K562 (cell line): ENCODE data around the gene UNC5B. TPM values are rescaled to one million over a fixed set of nuclear protein-coding genes. Genes with fewer than 3 reads are reported as not detected.

Experiments
- ATAC-seq: fragments of 200-7000 bp; cut with Tn5 transposase; 3 replicates; pipeline ENCODE4 v1.9.1; 2020; ENCODE audit warnings: moderate library complexity
- BruUV-seq: library from RNA; stranded (reverse); fragments of 400-500 nt; replicated peaks from 2 replicates; lab custom pipeline; 2021; lab: Mats Ljungman, UMichigan
- CTCF ChIA-PET: fragments of 300-600 bp; formaldehyde crosslinking; extraction: SDS; loops from one replicate; lab custom pipeline; 2021; ENCODE audit warnings: low intra/inter-chr PET ratio; lab: Yijun Ruan, JAX
- POLR2A ChIA-PET: fragments of 300-600, 350-650 bp; sonication (Branson Sonifier 250); formaldehyde crosslinking; extraction: SDS; loops from one replicate; lab custom pipeline; 2021; ENCODE audit warnings: antibody characterized with exemption, inconsistent platforms; lab: Yijun Ruan, JAX
- DNase-seq, 4 experiments: peaks; one replicate each; pipeline versions ENCODE4 v3.0.0 to v3.0.0-alpha.2; 2011 to 2018; ENCODE audit warnings: low spot score in 3 of 4, mixed read lengths in 3 of 4; ENCODE audit errors: extremely low read depth in 1 of 4
- FAIRE-seq: peaks from 2 replicates; lab custom pipeline; 2011; peaks lifted over from hg19 to GRCh38; lab: Jason Lieb, UNC
- H2AFZ ChIP-seq: 2 replicates; pipeline ENCODE4 v1.6.0; 2011; ENCODE audit warnings: low read depth, low read length, control low read depth, inconsistent platforms
- H3K27ac ChIP-seq: fragments of 200-600 bp; 3 replicates; pipeline ENCODE4 v1.8.0; 2011; ENCODE audit warnings: low read depth, mild to moderate bottlenecking, control low read depth, inconsistent platforms, low read length, moderate library complexity, mixed read lengths; ENCODE audit errors: extremely low read depth
- H3K27me3 ChIP-seq, 2 experiments: fragments of 300-600 bp in 1 of 2; 2 replicates in 1 of 2; 3 replicates in 1 of 2; pipeline versions ENCODE4 v1.6.0 to v1.8.0; 2011; ENCODE audit warnings: inconsistent platforms in 2 of 2, low read length in 2 of 2, mild to moderate bottlenecking in 1 of 2, mixed read lengths in 1 of 2, moderate library complexity in 1 of 2; ENCODE audit not compliant: control insufficient read depth in 2 of 2, insufficient read depth in 2 of 2
- H3K36me3 ChIP-seq: fragments of 300-600 bp; 3 replicates; pipeline ENCODE4 v1.8.0; 2011; ENCODE audit warnings: mild to moderate bottlenecking, low read length, inconsistent platforms; ENCODE audit not compliant: control insufficient read depth, insufficient read depth
- H3K4me1 ChIP-seq, 2 experiments: fragments of 200-600 bp in 1 of 2; replicated peaks in 1 of 2; 2 replicates in 1 of 2; 3 replicates in 1 of 2; pipeline versions ENCODE4 v1.5.1 to v1.8.0; 2011; ENCODE audit warnings: inconsistent platforms in 2 of 2, low read length in 2 of 2, mild to moderate bottlenecking in 1 of 2, mixed read lengths in 1 of 2, moderate library complexity in 1 of 2; ENCODE audit not compliant: control insufficient read depth in 2 of 2, insufficient read depth in 2 of 2
- H3K4me2 ChIP-seq: 2 replicates; pipeline ENCODE4 v1.6.1; 2011; ENCODE audit warnings: low read length, control low read depth, inconsistent platforms, mixed read lengths; ENCODE audit not compliant: insufficient read depth
- H3K4me3 ChIP-seq: fragments of 200-600 bp; sonication (generic), shearing (Covaris generic); 2 replicates; pipeline ENCODE4 v1.5.1; 2016; ENCODE audit warnings: control low read depth, inconsistent platforms
- H3K79me2 ChIP-seq: fragments of 200-600 bp; 3 replicates; pipeline ENCODE4 v1.8.0; 2011; ENCODE audit warnings: low read length, inconsistent platforms; ENCODE audit not compliant: control insufficient read depth, insufficient read depth
- H3K9ac ChIP-seq, 2 experiments: 2 replicates each; pipeline versions ENCODE4 v1.6.0 to v1.6.1; 2011; ENCODE audit warnings: low read depth in 2 of 2, low read length in 2 of 2, control low read depth in 1 of 2, inconsistent platforms in 1 of 2, mild to moderate bottlenecking in 1 of 2, mixed read lengths in 1 of 2; ENCODE audit not compliant: insufficient read depth in 1 of 2
- H3K9me1 ChIP-seq: one replicate; pipeline ENCODE4 v1.6.0; 2011; ENCODE audit warnings: inconsistent platforms, mild to moderate bottlenecking, low read length, moderate library complexity; ENCODE audit not compliant: control insufficient read depth, insufficient read depth
- H3K9me3 ChIP-seq: replicated peaks from 2 replicates; pipeline ENCODE4 v1.5.1; 2011; ENCODE audit warnings: low read depth, low read length, inconsistent platforms; ENCODE audit not compliant: control insufficient read depth, insufficient read depth
- H4K20me1 ChIP-seq: replicated peaks from 2 replicates; pipeline ENCODE4 v1.6.1; 2011; ENCODE audit warnings: low read length, inconsistent platforms, mixed read lengths; ENCODE audit not compliant: control insufficient read depth, insufficient read depth
- ADNP ChIP-seq: fragments of 200-800 bp; sonication (Bioruptor generic); IDR thresholded peaks from 2 replicates; pipeline ENCODE4 v1.6.1; 2016; ENCODE audit warnings: missing genetic modification characterization, missing compliant biosample characterization
- CBFA2T3 ChIP-seq: fragments of 450-650 bp; IDR thresholded peaks from 2 replicates; pipeline ENCODE4 v1.6.1; 2017
- CBX1 ChIP-seq: sonication (generic); IDR thresholded peaks from 2 replicates; pipeline ENCODE4 v1.6.1; 2016; ENCODE audit warnings: antibody characterized with exemption, low read depth, mild to moderate bottlenecking
- HDAC2 ChIP-seq: fragments of 450-650 bp; IDR thresholded peaks from 2 replicates; pipeline ENCODE4 v1.6.1; 2016; ENCODE audit warnings: mild to moderate bottlenecking
- HNRNPLL ChIP-seq: fragments of 200-400 bp; formaldehyde crosslinking; IDR thresholded peaks from 2 replicates; pipeline ENCODE4 v1.6.1; 2017; ENCODE audit warnings: low read length, low read depth, mild to moderate bottlenecking; ENCODE audit not compliant: poor library complexity, severe bottlenecking
- KDM2B ChIP-seq: fragments of 250-450 bp; sonication (Bioruptor Pico); IDR thresholded peaks from 2 replicates; pipeline ENCODE4 v1.8.0; 2021; ENCODE audit warnings: mild to moderate bottlenecking, moderate library complexity
- MIER1 ChIP-seq: fragments of 450-650 bp; IDR thresholded peaks from 2 replicates; pipeline ENCODE4 v1.6.1; 2016; ENCODE audit warnings: antibody characterized with exemption, mild to moderate bottlenecking, low read depth
- NFE2 ChIP-seq: IDR thresholded peaks from 2 replicates; pipeline ENCODE4 v1.6.1; 2014; ENCODE audit warnings: antibody characterized with exemption, low read depth
- NFIC ChIP-seq: fragments of 450-650 bp; IDR thresholded peaks from 2 replicates; pipeline ENCODE4 v1.6.1; 2017; ENCODE audit warnings: mild to moderate bottlenecking, inconsistent platforms
- RBM25 ChIP-seq: fragments of 200-400 bp; formaldehyde crosslinking; IDR thresholded peaks from 2 replicates; pipeline ENCODE4 v1.6.1; 2018; ENCODE audit warnings: low read length, low read depth, moderate library complexity; ENCODE audit not compliant: severe bottlenecking
- RCOR1 ChIP-seq, 2 experiments: IDR thresholded peaks; 2 replicates each; pipeline ENCODE4 v1.6.1; 2012; ENCODE audit warnings: low read depth in 2 of 2, low read length in 2 of 2, borderline replicate concordance in 1 of 2, improper control_type of control experiment in 1 of 2
- SMARCA5 ChIP-seq: fragments of 450-650 bp; IDR thresholded peaks from 2 replicates; pipeline ENCODE4 v1.6.1; 2016
- TCF3 ChIP-seq: sonication (generic); formaldehyde crosslinking; IDR thresholded peaks from 2 replicates; pipeline ENCODE4 v1.4.0; 2020; ENCODE audit warnings: mild to moderate bottlenecking, missing genetic modification reagents
- THRAP3 ChIP-seq: fragments of 450-650 bp; IDR thresholded peaks from 2 replicates; pipeline ENCODE4 v1.6.1; 2016; ENCODE audit warnings: mild to moderate bottlenecking, inconsistent platforms, borderline replicate concordance
- ZFP36 ChIP-seq: fragments of 150-350 bp; IDR thresholded peaks from 2 replicates; pipeline ENCODE4 v1.6.1; 2018; ENCODE audit warnings: low read length, low read depth; ENCODE audit not compliant: partially characterized antibody
- WGBS: fragments of 100-300 bp; shearing (Covaris generic); methylation state at CpG from one replicate; pipeline ENCODE4 v1.1.6; 2016; ENCODE audit warnings: low coverage, mixed read lengths; ENCODE audit not compliant: insufficient coverage; ENCODE audit errors: missing lambda C conversion rate; 5-methylcytosine and 5-hydroxymethylcytosine counted together
- in situ Hi-C: fragments of 300-500 bp; cut with MboI; formaldehyde crosslinking; loops from 4 replicates; pipeline ENCODE4 v1.15.0; 2018; ENCODE audit warnings: inconsistent platforms, mixed read lengths
- intact Hi-C: fragments of 100-400 bp; cut with micrococcal nuclease; formaldehyde crosslinking; loops from 2 replicates; pipeline ENCODE4 v1.14.2; 2022
- polyA plus RNA-seq, 8 experiments: library from polyadenylated mRNA; depleted of rRNA in 4 of 8; stranded (reverse) in 5 of 8; unstranded in 3 of 8; fragments of >200 nt; fragmentation: Nextera tagmentation in 2 of 8; fragmentation: Illumina TruSeq in 1 of 8; extraction: Ambion mirVana in 2 of 8; extraction: Trizol in 1 of 8; gene quantifications; 2 replicates each; pipeline versions ENCODE4 v1.2.1 to v1.2.3, GENCODE V29; 2011 to 2014; ENCODE audit warnings: inconsistent platforms in 1 of 8, missing spikeins in 1 of 8
- total RNA-seq, 7 experiments: library from RNA; depleted of rRNA in 6 of 7; stranded (reverse); fragments of >200 nt in 6 of 7; fragmentation: Illumina TruSeq in 2 of 7; extraction: Trizol in 2 of 7; gene quantifications; 2 replicates each; pipeline versions ENCODE4 v1.2.1 to v1.2.3, GENCODE V29; 2011 to 2021; ENCODE audit warnings: low replicate concordance in 1 of 7
- TF ChIP-seq, protein P1 (sequence below): fragments of 450-650 bp; IDR thresholded peaks from 2 replicates; pipeline ENCODE4 v1.6.1; 2016; ENCODE audit warnings: mild to moderate bottlenecking
- TF ChIP-seq, protein P2 (sequence below): IDR thresholded peaks from 3 replicates; pipeline ENCODE4 v1.6.1; 2011; ENCODE audit warnings: borderline replicate concordance, mild to moderate bottlenecking; ENCODE audit not compliant: insufficient read length, insufficient read depth
- TF ChIP-seq, protein P3 (sequence below): sonication (generic); IDR thresholded peaks from 2 replicates; pipeline ENCODE4 v1.6.1; 2016

The UNC5B gene
- total and polyA plus RNA-seq, 9 of the 15 experiments (the other 6 are each of a cell fraction or from before 2014, with no cell fraction given) = 0.10 to 8.4 (median 2.1) TPM

DNA sequence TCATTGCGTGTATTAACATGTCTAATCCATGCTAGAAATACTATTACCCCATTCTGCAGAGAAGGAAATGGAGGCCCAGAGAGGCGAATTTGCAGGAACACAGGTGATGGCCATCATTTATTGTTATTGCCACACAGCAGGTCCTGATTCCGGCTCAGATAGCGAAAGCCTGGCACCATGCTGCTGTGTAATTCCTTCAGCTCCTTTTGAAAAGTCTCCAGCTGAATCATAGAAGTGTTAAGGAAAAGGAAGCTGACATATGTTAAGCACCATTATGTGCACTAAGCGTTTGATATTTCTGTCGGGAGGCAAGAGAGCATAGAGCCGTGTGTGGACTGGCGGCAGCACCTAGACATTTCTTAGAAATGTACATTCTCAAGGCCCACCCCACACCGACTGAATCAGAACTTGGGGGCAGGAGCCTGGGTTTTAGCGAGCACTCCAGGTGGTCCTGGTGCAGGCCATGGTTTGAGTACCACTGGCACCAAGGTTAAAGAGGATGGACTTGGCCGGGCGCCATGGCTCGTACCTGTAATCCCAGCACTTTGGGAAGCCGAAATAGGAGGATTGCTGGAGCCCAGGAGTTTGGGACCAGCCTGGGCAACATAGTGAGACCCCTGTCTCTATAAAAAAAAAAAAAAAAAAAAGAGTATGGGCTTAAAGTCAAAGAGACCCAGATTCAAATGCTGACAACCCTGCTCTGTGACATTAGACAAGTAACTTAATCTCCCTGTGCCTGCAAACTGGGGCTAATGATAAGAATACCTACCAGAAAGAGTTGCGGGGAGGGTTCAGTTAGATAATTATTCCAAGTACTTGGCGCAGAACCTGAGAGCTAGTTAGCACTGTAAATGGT lies 52.2 kb downstream of the UNC5B start:
- in situ Hi-C loops = no loop called here
- H3K4me3 ChIP-seq = no peak overlapping the region
- no peak overlapping the region for H3K27ac ChIP-seq
- H3K27me3 ChIP-seq = no peaks in the 10 kb centered on the region; a peak in 1 of 5 replicates
- H2AFZ ChIP-seq = no peak overlapping the region
- no peaks in the 10 kb centered on the region for H3K79me2 ChIP-seq
- intact Hi-C loops = no loop called here
- H4K20me1 ChIP-seq = 0 out of 2 replicates have a peak, but pooled peaks cover under 1% of the 10 kb centered on the region
- no TSS peak for BruUV-seq
- ATAC-seq (no peak), DNase-seq (no peak), FAIRE-seq (no peak)
- H3K9me1 ChIP-seq = no peaks in the 10 kb centered on the region
- no peak overlapping the region; a peak in 1 of 4 replicates for H3K9ac ChIP-seq
- no peaks in the 10 kb centered on the region for H3K9me3 ChIP-seq
- POLR2A ChIA-PET = interaction anchor here (0.6 to 3.4 kb wide), 8 partner anchors 8 to 525 kb away, joined by 4 to 15 read pairs (median 6); no protein-coding TSS in a partner anchor
- no peak overlapping the region for H3K4me2 ChIP-seq
- CTCF ChIA-PET = no interaction called here
- H3K36me3 ChIP-seq = no peaks in the 10 kb centered on the region
- peaks cover 29 to 47% of the 10 kb centered on the region in 2 experiments for H3K4me1 ChIP-seq
- WGBS = 53% methylated on average over 16 of the region's 16 CpGs
- TF ChIP-seq RBM25 (peak; percentile 91), RCOR1 (IDR thresholded peaks at IDR 0.05; ENCODE audit: borderline replicate concordance in 1 of 2, low read depth in 2 of 2, low read length in 2 of 2) (peak in 1 of 2 experiments; percentile 88; a peak in 2 of 4 replicates), CBX1 (0 out of 2 replicates have a peak, but pooled peaks have one; percentile 59), TCF3 (CRISPR knock-in tag) (0 out of 2 replicates have a peak, but pooled peaks have one; percentile 18), KDM2B (CRISPR knock-in tag) (no peak), ZFP36 (peak; percentile 92), CBFA2T3 (peak; percentile 26; the same call in 1 of the 2 replicates), ADNP (tag) (peak; percentile 76), NFE2 (no peak), MIER1 (no peak), HNRNPLL (peak; percentile 35), THRAP3 (no peak), NFIC (peak; percentile 56; the same call in 1 of the 2 replicates), HDAC2 (peak; percentile 48; the same call in 1 of the 2 replicates), SMARCA5 (peak; percentile 83; the same call in 1 of the 2 replicates)
- TF ChIP-seq, protein P1, sequence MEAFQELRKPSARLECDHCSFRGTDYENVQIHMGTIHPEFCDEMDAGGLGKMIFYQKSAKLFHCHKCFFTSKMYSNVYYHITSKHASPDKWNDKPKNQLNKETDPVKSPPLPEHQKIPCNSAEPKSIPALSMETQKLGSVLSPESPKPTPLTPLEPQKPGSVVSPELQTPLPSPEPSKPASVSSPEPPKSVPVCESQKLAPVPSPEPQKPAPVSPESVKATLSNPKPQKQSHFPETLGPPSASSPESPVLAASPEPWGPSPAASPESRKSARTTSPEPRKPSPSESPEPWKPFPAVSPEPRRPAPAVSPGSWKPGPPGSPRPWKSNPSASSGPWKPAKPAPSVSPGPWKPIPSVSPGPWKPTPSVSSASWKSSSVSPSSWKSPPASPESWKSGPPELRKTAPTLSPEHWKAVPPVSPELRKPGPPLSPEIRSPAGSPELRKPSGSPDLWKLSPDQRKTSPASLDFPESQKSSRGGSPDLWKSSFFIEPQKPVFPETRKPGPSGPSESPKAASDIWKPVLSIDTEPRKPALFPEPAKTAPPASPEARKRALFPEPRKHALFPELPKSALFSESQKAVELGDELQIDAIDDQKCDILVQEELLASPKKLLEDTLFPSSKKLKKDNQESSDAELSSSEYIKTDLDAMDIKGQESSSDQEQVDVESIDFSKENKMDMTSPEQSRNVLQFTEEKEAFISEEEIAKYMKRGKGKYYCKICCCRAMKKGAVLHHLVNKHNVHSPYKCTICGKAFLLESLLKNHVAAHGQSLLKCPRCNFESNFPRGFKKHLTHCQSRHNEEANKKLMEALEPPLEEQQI = no peak
- TF ChIP-seq, protein P2, sequence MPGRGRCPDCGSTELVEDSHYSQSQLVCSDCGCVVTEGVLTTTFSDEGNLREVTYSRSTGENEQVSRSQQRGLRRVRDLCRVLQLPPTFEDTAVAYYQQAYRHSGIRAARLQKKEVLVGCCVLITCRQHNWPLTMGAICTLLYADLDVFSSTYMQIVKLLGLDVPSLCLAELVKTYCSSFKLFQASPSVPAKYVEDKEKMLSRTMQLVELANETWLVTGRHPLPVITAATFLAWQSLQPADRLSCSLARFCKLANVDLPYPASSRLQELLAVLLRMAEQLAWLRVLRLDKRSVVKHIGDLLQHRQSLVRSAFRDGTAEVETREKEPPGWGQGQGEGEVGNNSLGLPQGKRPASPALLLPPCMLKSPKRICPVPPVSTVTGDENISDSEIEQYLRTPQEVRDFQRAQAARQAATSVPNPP = no peak
- TF ChIP-seq, protein P3, sequence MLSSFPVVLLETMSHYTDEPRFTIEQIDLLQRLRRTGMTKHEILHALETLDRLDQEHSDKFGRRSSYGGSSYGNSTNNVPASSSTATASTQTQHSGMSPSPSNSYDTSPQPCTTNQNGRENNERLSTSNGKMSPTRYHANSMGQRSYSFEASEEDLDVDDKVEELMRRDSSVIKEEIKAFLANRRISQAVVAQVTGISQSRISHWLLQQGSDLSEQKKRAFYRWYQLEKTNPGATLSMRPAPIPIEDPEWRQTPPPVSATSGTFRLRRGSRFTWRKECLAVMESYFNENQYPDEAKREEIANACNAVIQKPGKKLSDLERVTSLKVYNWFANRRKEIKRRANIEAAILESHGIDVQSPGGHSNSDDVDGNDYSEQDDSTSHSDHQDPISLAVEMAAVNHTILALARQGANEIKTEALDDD = peak; percentile 91
